OCI-LY1 (cell line): ENCODE data around the gene GLYATL3.

Experiments used
- H2AFZ ChIP-seq: fragments of 200-600 bp; sonication (generic), shearing (Covaris generic); 2 replicates; pipeline ENCODE4 v1.6.0; 2014; ENCODE audit warnings: antibody characterized with exemption, mild to moderate bottlenecking, low read length
- H3F3A ChIP-seq: fragments of 200-600 bp; sonication (generic), shearing (Covaris generic); 2 replicates; pipeline ENCODE4 v1.6.0; 2014; ENCODE audit warnings: mild to moderate bottlenecking, antibody characterized with exemption, low read length, moderate library complexity; ENCODE audit not compliant: insufficient read depth
- H3K27ac ChIP-seq: fragments of 200-600 bp; sonication (generic); 2 replicates; pipeline ENCODE4 v1.5.1; 2014; ENCODE audit warnings: low read length, mixed run types, mild to moderate bottlenecking, low read depth; ENCODE audit not compliant: poor library complexity, severe bottlenecking
- H3K27me3 ChIP-seq: fragments of 200-600 bp; sonication (generic); 2 replicates; pipeline ENCODE4 v1.6.0; 2014; ENCODE audit warnings: antibody characterized with exemption, mild to moderate bottlenecking, low read length, moderate library complexity; ENCODE audit not compliant: insufficient read depth
- H3K36me3 ChIP-seq: fragments of 200-600 bp; sonication (generic); 2 replicates; pipeline ENCODE4 v1.6.1; 2014; ENCODE audit warnings: mild to moderate bottlenecking, antibody characterized with exemption, low read length, moderate library complexity, mixed read lengths; ENCODE audit not compliant: insufficient read depth
- H3K4me1 ChIP-seq: fragments of 200-600 bp; sonication (generic); 2 replicates; pipeline ENCODE4 v1.5.1; 2014; ENCODE audit warnings: mild to moderate bottlenecking, low read length, moderate library complexity; ENCODE audit not compliant: insufficient read depth, severe bottlenecking
- H3K4me2 ChIP-seq: fragments of 200-600 bp; sonication (generic), shearing (Covaris generic); 2 replicates; pipeline ENCODE4 v1.6.1; 2014; ENCODE audit warnings: low read length
- H3K4me3 ChIP-seq: fragments of 200-600 bp; sonication (generic); 2 replicates; pipeline ENCODE4 v1.5.1; 2014; ENCODE audit warnings: low read length, low read depth, mild to moderate bottlenecking, mixed read lengths; ENCODE audit not compliant: poor library complexity, severe bottlenecking
- H3K79me2 ChIP-seq: fragments of 200-600 bp; shearing (Covaris generic); 2 replicates; pipeline ENCODE4 v1.6.1; 2016; ENCODE audit warnings: mixed run types, low read length, mixed read lengths; ENCODE audit not compliant: insufficient read depth
- H3K9ac ChIP-seq: fragments of 200-600 bp; sonication (generic), shearing (Covaris generic); 2 replicates; pipeline ENCODE4 v1.6.1; 2014; ENCODE audit warnings: mild to moderate bottlenecking, low read length, mixed read lengths
- H3K9me2 ChIP-seq: fragments of 200-600 bp; sonication (generic), shearing (Covaris generic); 2 replicates; pipeline ENCODE4 v1.6.1; 2014; ENCODE audit warnings: low read depth, mild to moderate bottlenecking, low read length, mixed read lengths
- H3K9me3 ChIP-seq: fragments of 200-600 bp; shearing (Covaris generic); 2 replicates; pipeline ENCODE4 v1.6.1; 2014; ENCODE audit warnings: low read length, mixed read lengths
- H4K20me1 ChIP-seq: fragments of 200-600 bp; sonication (generic), shearing (Covaris generic); 2 replicates; pipeline ENCODE4 v1.6.0; 2016; ENCODE audit warnings: mild to moderate bottlenecking, low read length; ENCODE audit not compliant: insufficient read depth
- EZH2 ChIP-seq: fragments of 200-600 bp; sonication (generic), shearing (Covaris generic); IDR thresholded peaks from 2 replicates; pipeline ENCODE4 v1.8.0; 2017; ENCODE audit warnings: borderline replicate concordance, mixed run types, mild to moderate bottlenecking, antibody characterized with exemption, low read length, moderate library complexity, mixed read lengths
- TF ChIP-seq, protein P1 (sequence below): fragments of 200-600 bp; sonication (generic), shearing (Covaris generic); IDR thresholded peaks from 2 replicates; pipeline ENCODE4 v1.5.1; 2017; ENCODE audit warnings: mild to moderate bottlenecking, antibody characterized with exemption, low read length, moderate library complexity, mixed read lengths

Gene GLYATL3

DNA sequence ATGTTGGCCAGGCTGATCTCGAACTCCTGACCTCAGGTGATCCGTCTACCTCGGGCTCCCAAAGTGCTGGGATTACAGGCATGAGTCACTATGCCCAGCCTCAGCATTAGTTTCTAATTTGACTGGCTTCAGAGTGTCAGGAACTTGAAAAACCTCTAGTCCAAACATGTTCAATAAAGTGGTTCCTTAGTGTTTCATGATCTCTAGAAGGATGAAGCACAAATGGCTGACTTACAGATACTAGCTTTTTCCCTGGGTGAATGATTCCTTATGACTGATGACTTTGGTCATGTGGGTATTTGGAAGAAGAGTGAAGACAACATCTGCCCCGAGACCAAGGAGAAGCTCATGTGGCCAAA, 16.4 kb downstream of the GLYATL3 start:
- TF ChIP-seq, protein P1, sequence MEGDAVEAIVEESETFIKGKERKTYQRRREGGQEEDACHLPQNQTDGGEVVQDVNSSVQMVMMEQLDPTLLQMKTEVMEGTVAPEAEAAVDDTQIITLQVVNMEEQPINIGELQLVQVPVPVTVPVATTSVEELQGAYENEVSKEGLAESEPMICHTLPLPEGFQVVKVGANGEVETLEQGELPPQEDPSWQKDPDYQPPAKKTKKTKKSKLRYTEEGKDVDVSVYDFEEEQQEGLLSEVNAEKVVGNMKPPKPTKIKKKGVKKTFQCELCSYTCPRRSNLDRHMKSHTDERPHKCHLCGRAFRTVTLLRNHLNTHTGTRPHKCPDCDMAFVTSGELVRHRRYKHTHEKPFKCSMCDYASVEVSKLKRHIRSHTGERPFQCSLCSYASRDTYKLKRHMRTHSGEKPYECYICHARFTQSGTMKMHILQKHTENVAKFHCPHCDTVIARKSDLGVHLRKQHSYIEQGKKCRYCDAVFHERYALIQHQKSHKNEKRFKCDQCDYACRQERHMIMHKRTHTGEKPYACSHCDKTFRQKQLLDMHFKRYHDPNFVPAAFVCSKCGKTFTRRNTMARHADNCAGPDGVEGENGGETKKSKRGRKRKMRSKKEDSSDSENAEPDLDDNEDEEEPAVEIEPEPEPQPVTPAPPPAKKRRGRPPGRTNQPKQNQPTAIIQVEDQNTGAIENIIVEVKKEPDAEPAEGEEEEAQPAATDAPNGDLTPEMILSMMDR: no peak
- TF ChIP-seq EZH2: no peak
- Histone ChIP-seq H3K4me2 (no peak overlapping the region), H3K36me3 (no peaks in the 10 kb centered on the region), H3K9me2 (no peaks in the 10 kb centered on the region), H4K20me1 (no peaks in the 10 kb centered on the region), H3F3A (no peaks in the 10 kb centered on the region), H3K4me1 (no peaks in the 10 kb centered on the region), H3K4me3 (no peak overlapping the region), H3K27ac (no peak overlapping the region), H3K27me3 (no peaks in the 10 kb centered on the region), H2AFZ (no peak overlapping the region), H3K9me3 (no peaks in the 10 kb centered on the region), H3K79me2 (no peaks in the 10 kb centered on the region), H3K9ac (no peak overlapping the region)

DNA sequence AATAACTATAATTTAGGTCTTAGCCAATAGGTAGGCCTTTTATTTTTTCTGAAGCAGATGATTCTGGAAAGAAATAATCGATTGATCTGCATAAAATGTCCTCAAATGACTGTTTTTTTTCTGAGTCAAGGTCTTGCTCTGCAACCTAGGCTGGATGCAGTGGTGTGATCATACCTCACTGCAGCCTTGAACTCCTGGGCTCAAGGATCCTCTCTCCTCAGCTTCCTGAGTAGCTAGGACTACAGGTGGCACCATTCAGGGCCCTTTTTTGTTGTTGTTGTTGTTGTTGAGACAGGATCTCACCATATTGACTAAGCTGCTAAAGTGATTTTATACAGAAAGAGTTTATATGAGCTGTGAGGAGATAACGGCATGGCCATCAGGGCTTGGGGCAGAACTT, 18.2 kb downstream of the GLYATL3 start:
- H3K4me3 ChIP-seq: no peak overlapping the region
- TF ChIP-seq EZH2: no peak
- TF ChIP-seq, protein P1: no peak
- no peaks in the 10 kb centered on the region for H3K9me3 ChIP-seq
- no peak overlapping the region for H3K4me2 ChIP-seq
- H3K4me1 ChIP-seq: no peaks in the 10 kb centered on the region
- no peak overlapping the region for H2AFZ ChIP-seq
- H3K9ac ChIP-seq: no peak overlapping the region
- no peaks in the 10 kb centered on the region for H4K20me1 ChIP-seq
- no peaks in the 10 kb centered on the region for H3K27me3 ChIP-seq
- H3K36me3 ChIP-seq: no peaks in the 10 kb centered on the region
- no peak overlapping the region for H3K27ac ChIP-seq
- no peaks in the 10 kb centered on the region for H3K79me2 ChIP-seq
- H3F3A ChIP-seq: no peaks in the 10 kb centered on the region
- no peaks in the 10 kb centered on the region for H3K9me2 ChIP-seq

DNA sequence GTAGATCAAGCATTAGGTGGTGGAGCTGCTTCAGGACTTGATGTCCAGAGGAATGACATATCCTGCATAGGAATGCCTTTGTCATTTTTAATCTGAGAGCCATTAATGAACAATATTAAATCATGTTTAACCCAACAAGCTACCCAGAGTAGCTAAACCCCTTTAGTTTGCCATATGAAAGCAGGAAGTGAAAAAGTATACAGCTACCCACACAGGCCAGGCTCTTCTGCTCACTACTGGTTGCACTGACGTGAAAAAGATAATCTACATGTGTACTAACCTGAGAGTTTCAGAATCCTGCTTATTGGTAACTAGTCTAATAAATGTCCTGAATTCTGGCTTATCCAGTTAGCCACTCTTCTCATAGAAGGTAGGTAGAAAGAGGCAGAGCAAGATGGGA, 19.9 kb downstream of the GLYATL3 start:
- Histone ChIP-seq H3K4me2 (no peak overlapping the region), H3K4me1 (no peaks in the 10 kb centered on the region), H3F3A (no peaks in the 10 kb centered on the region), H2AFZ (no peak overlapping the region), H3K9ac (no peak overlapping the region), H4K20me1 (no peaks in the 10 kb centered on the region), H3K4me3 (no peak overlapping the region), H3K79me2 (no peaks in the 10 kb centered on the region), H3K36me3 (no peaks in the 10 kb centered on the region), H3K9me2 (no peaks in the 10 kb centered on the region), H3K27me3 (no peaks in the 10 kb centered on the region), H3K27ac (no peak overlapping the region), H3K9me3 (no peaks in the 10 kb centered on the region)
- TF ChIP-seq, protein P1: no peak
- TF ChIP-seq EZH2: no peak
